Panc1 (cell line): Measurements from ENCODE around the gene GRIK3. TPM values are rescaled to one million over a fixed set of nuclear protein-coding genes. Genes with fewer than 3 reads are reported as not detected.

ENCODE experiments used
- ATAC-seq: fragments of 200-7000 bp; cut with Tn5 transposase; 2 replicates; pipeline ENCODE4 v1.9.1; 2020; ENCODE audit warnings: mild to moderate bottlenecking, moderate library complexity
- BruUV-seq: library from RNA; stranded (reverse); fragments of 400-500 nt; replicated peaks from 2 replicates; lab custom pipeline; 2021; lab: Mats Ljungman, UMichigan
- CTCF ChIA-PET: fragments of 300-600 bp; sonication (Branson Sonifier 250); formaldehyde crosslinking; loops from one replicate; lab custom pipeline; 2022; ENCODE audit warnings: antibody characterized with exemption; lab: Charles Lee
- POLR2A ChIA-PET: fragments of 300-600 bp; sonication (Branson Sonifier 250); formaldehyde crosslinking; loops from one replicate; lab custom pipeline; 2022; ENCODE audit warnings: antibody characterized with exemption; lab: Charles Lee
- DNase-seq: peaks from one replicate; pipeline ENCODE4 v3.0.0-alpha.2; 2010; ENCODE audit warnings: low read depth, low spot score
- H3K27ac ChIP-seq: 2 replicates; pipeline ENCODE4 v1.5.1; 2011; ENCODE audit warnings: mild to moderate bottlenecking, low read length, inconsistent platforms
- H3K27me3 ChIP-seq: fragments of 200-500 bp; sonication (Bioruptor generic); 2 replicates; pipeline ENCODE4 v1.6.0; 2014; ENCODE audit warnings: low read length, inconsistent platforms; ENCODE audit not compliant: control insufficient read depth, insufficient read depth
- H3K36me3 ChIP-seq: fragments of 200-500 bp; sonication (Bioruptor generic); 2 replicates; pipeline ENCODE4 v1.5.1; 2014; ENCODE audit warnings: inconsistent platforms, mild to moderate bottlenecking, low read length, moderate library complexity; ENCODE audit not compliant: control insufficient read depth, insufficient read depth
- H3K4me1 ChIP-seq: 2 replicates; pipeline ENCODE4 v1.5.1; 2011; ENCODE audit warnings: inconsistent platforms, mild to moderate bottlenecking, low read length, moderate library complexity; ENCODE audit not compliant: control insufficient read depth, insufficient read depth
- H3K4me3 ChIP-seq, 2 experiments: 2 replicates each; pipeline ENCODE4 v1.5.1; 2011 to 2012; ENCODE audit warnings: low read depth in 2 of 2, low read length in 2 of 2, mild to moderate bottlenecking in 2 of 2, inconsistent platforms in 1 of 2, moderate library complexity in 1 of 2
- H3K9me3 ChIP-seq: fragments of 200-500 bp; sonication (Bioruptor generic); 2 replicates; pipeline ENCODE4 v1.5.1; 2014; ENCODE audit warnings: low read depth, mild to moderate bottlenecking, inconsistent platforms, low read length, moderate library complexity; ENCODE audit not compliant: control insufficient read depth, insufficient read depth
- POLR2AphosphoS5 ChIP-seq: IDR thresholded peaks from 2 replicates; pipeline ENCODE4 v1.6.1; 2012; ENCODE audit warnings: mild to moderate bottlenecking, low read depth, low read length, moderate library complexity
- SIN3A ChIP-seq: IDR thresholded peaks from 2 replicates; pipeline ENCODE4 v1.6.1; 2012; ENCODE audit warnings: low read depth, mild to moderate bottlenecking, low read length, moderate library complexity, borderline replicate concordance; ENCODE audit not compliant: insufficient read depth
- TCF7L2 ChIP-seq: IDR thresholded peaks from 2 replicates; pipeline ENCODE4 v1.6.1; 2011; ENCODE audit warnings: mild to moderate bottlenecking, low read depth, low read length, inconsistent platforms
- in situ Hi-C: cut with HindIII; loops from 2 replicates; pipeline ENCODE4 v1.10.0; 2016; ENCODE audit warnings: low sequenced_read_pairs, low pct_unique_long_range_greater_than_20kb
- intact Hi-C: fragments of 100-400 bp; cut with micrococcal nuclease; formaldehyde crosslinking; loops from one replicate; pipeline ENCODE4 v1.10.0; 2022; ENCODE audit not compliant: unreplicated experiment
- total RNA-seq: library from RNA; stranded (reverse); gene quantifications from one replicate; pipeline ENCODE4 v1.2.1, GENCODE V29; 2021; ENCODE audit not compliant: unreplicated experiment
- TF ChIP-seq, protein P1 (sequence below): fragments of 450-650 bp; IDR thresholded peaks from 2 replicates; pipeline ENCODE4 v1.5.1; 2017; ENCODE audit warnings: mild to moderate bottlenecking
- TF ChIP-seq, protein P2 (sequence below), 2 experiments: IDR thresholded peaks; 2 replicates each; pipeline ENCODE4 v1.6.1; 2011 to 2012; ENCODE audit warnings: low read depth in 2 of 2, control low read depth in 1 of 2, low read length in 1 of 2, mild to moderate bottlenecking in 1 of 2, moderate library complexity in 1 of 2; ENCODE audit not compliant: insufficient read depth in 1 of 2

GRIK3 gene
- total RNA-seq, 1 experiment from 2014 or later = not detected

DNA sequence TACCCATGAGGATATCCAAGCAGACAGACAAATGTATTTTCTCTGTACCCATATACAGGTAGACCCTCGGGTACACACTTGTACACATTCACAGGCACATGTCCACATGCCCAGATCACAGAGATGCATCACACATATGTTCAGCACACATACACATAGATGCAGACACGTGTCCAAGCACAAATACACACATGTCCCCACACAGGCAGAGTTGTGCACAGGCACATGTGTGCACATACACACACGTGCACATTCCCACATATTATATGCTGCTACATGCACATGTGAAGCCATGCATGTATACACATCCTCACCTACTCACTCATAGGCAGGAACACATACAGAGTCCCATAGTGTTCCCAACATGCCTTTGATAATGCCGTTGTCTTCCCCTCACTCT, 219.5 kb downstream of the GRIK3 start:
- H3K9me3 ChIP-seq = no peaks in the 10 kb centered on the region
- no peaks in the 10 kb centered on the region for H3K4me1 ChIP-seq
- TF ChIP-seq POLR2AphosphoS5 = no peak
- no peak for TF ChIP-seq TCF7L2
- TF ChIP-seq SIN3A = no peak
- TF ChIP-seq, protein P1, sequence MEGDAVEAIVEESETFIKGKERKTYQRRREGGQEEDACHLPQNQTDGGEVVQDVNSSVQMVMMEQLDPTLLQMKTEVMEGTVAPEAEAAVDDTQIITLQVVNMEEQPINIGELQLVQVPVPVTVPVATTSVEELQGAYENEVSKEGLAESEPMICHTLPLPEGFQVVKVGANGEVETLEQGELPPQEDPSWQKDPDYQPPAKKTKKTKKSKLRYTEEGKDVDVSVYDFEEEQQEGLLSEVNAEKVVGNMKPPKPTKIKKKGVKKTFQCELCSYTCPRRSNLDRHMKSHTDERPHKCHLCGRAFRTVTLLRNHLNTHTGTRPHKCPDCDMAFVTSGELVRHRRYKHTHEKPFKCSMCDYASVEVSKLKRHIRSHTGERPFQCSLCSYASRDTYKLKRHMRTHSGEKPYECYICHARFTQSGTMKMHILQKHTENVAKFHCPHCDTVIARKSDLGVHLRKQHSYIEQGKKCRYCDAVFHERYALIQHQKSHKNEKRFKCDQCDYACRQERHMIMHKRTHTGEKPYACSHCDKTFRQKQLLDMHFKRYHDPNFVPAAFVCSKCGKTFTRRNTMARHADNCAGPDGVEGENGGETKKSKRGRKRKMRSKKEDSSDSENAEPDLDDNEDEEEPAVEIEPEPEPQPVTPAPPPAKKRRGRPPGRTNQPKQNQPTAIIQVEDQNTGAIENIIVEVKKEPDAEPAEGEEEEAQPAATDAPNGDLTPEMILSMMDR = no peak
- TF ChIP-seq, protein P2, sequence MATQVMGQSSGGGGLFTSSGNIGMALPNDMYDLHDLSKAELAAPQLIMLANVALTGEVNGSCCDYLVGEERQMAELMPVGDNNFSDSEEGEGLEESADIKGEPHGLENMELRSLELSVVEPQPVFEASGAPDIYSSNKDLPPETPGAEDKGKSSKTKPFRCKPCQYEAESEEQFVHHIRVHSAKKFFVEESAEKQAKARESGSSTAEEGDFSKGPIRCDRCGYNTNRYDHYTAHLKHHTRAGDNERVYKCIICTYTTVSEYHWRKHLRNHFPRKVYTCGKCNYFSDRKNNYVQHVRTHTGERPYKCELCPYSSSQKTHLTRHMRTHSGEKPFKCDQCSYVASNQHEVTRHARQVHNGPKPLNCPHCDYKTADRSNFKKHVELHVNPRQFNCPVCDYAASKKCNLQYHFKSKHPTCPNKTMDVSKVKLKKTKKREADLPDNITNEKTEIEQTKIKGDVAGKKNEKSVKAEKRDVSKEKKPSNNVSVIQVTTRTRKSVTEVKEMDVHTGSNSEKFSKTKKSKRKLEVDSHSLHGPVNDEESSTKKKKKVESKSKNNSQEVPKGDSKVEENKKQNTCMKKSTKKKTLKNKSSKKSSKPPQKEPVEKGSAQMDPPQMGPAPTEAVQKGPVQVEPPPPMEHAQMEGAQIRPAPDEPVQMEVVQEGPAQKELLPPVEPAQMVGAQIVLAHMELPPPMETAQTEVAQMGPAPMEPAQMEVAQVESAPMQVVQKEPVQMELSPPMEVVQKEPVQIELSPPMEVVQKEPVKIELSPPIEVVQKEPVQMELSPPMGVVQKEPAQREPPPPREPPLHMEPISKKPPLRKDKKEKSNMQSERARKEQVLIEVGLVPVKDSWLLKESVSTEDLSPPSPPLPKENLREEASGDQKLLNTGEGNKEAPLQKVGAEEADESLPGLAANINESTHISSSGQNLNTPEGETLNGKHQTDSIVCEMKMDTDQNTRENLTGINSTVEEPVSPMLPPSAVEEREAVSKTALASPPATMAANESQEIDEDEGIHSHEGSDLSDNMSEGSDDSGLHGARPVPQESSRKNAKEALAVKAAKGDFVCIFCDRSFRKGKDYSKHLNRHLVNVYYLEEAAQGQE (IDR thresholded peaks at IDR 0.05; ENCODE audit: insufficient read depth in 1 of 2, low read depth in 2 of 2, low read length in 1 of 2) = no peak
- no TSS peak for BruUV-seq
- no peak for DNase-seq
- POLR2A ChIA-PET = no interaction called here
- H3K27ac ChIP-seq = no peak overlapping the region
- CTCF ChIA-PET = no interaction called here
- ATAC-seq = no peak
- intact Hi-C loops = no loop called here
- H3K27me3 ChIP-seq = peaks cover 7% of the 10 kb centered on the region
- no peaks in the 10 kb centered on the region for H3K36me3 ChIP-seq
- in situ Hi-C loops = no loop called here
- no peak overlapping the region for H3K4me3 ChIP-seq

DNA sequence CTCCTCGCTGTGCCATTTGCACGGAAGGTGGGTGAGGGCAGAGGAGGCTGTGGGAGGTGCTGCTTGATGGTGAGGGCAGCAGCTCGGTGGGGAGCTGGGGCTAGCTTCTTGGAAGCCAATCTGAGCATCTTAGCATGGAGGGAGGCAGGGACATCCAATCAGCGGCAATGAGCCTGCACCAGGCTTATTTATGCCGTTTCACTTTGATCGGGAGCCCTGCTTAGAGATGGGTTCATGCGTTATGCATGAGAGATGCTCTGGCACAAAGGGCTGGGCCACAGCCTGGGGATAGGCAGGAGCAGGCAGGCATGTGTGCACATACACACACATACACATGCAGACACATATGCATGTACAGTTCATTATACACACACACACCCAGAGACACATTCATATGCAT, 220.2 kb downstream of the GRIK3 start:
- no TSS peak for BruUV-seq
- CTCF ChIA-PET = no interaction called here
- H3K27ac ChIP-seq = no peak overlapping the region
- TF ChIP-seq SIN3A = no peak
- TF ChIP-seq, protein P1 = no peak
- no peak for TF ChIP-seq TCF7L2
- TF ChIP-seq, protein P2 (IDR thresholded peaks at IDR 0.05; ENCODE audit: insufficient read depth in 1 of 2, low read depth in 2 of 2, low read length in 1 of 2) = no peak
- TF ChIP-seq POLR2AphosphoS5 = no peak
- peaks cover 7% of the 10 kb centered on the region; the same call in 1 of the 2 replicates for H3K27me3 ChIP-seq
- no peak overlapping the region for H3K4me3 ChIP-seq
- ATAC-seq (no peak), DNase-seq (no peak)
- in situ Hi-C loops = no loop called here
- POLR2A ChIA-PET = no interaction called here
- no peaks in the 10 kb centered on the region for H3K4me1 ChIP-seq
- H3K36me3 ChIP-seq = no peaks in the 10 kb centered on the region
- no peaks in the 10 kb centered on the region for H3K9me3 ChIP-seq
- intact Hi-C loops = no loop called here
